GM23338 (cell line): ENCODE data around the gene ITGA8.

ENCODE experiments used
- CREB1 ChIP-seq: fragments of 250-450 bp; sonication (Bioruptor Pico); IDR thresholded peaks from 2 replicates; pipeline ENCODE4 v1.5.0; 2020; ENCODE audit warnings: low read depth, mild to moderate bottlenecking, moderate library complexity
- CTCF ChIP-seq, 2 experiments: fragments of 200-600 bp in 1 of 2; sonication (generic) in 1 of 2; conservative IDR thresholded peaks; 2 replicates each; pipeline versions ENCODE4 v1.5.1 to v1.6.1; 2016 to 2017; ENCODE audit warnings: antibody characterized with exemption in 2 of 2, low read depth in 2 of 2, mild to moderate bottlenecking in 2 of 2, moderate library complexity in 1 of 2
- EZH2 ChIP-seq: fragments of 200-600 bp; sonication (generic); IDR thresholded peaks from one replicate; pipeline ENCODE4 v1.8.0; 2017; ENCODE audit warnings: antibody characterized with exemption, mild to moderate bottlenecking, low read depth; ENCODE audit not compliant: unreplicated experiment
- EZH2phosphoT487 ChIP-seq: fragments of 200-600 bp; sonication (generic); IDR thresholded peaks from one replicate; pipeline ENCODE4 v1.8.1; 2018; ENCODE audit warnings: antibody characterized with exemption; ENCODE audit not compliant: unreplicated experiment
- JUNB ChIP-seq: IDR thresholded peaks from one replicate; pipeline ENCODE4 v1.6.1; 2016; ENCODE audit warnings: antibody characterized with exemption; ENCODE audit not compliant: unreplicated experiment
- NANOG ChIP-seq: IDR thresholded peaks from 2 replicates; pipeline ENCODE4 v1.6.1; 2016; ENCODE audit warnings: antibody characterized with exemption, borderline replicate concordance
- POLR2AphosphoS5 ChIP-seq: IDR thresholded peaks from 2 replicates; pipeline ENCODE4 v1.6.1; 2016; ENCODE audit warnings: antibody characterized with exemption, low read depth
- REST ChIP-seq: IDR thresholded peaks from one replicate; pipeline ENCODE4 v1.6.1; 2018; ENCODE audit warnings: antibody characterized with exemption; ENCODE audit not compliant: unreplicated experiment
- ZNF331 ChIP-seq: fragments of 250-450 bp; sonication (Bioruptor Pico); IDR thresholded peaks from 2 replicates; pipeline ENCODE4 v1.5.0; 2020; ENCODE audit warnings: low read depth, mild to moderate bottlenecking, moderate library complexity
- ZNF462 ChIP-seq: fragments of 250-450 bp; sonication (Bioruptor Pico); IDR thresholded peaks from 2 replicates; pipeline ENCODE4 v1.5.0; 2020; ENCODE audit warnings: mild to moderate bottlenecking, moderate library complexity

GRCh38 chr10:15546606-15547005, 173.1 kb downstream of the ITGA8 start:
- TF ChIP-seq EZH2 (no peak), POLR2AphosphoS5 (no peak), CTCF (conservative IDR thresholded peaks at IDR 0.05; ENCODE audit: low read depth in 2 of 2) (no peak), JUNB (no peak), CREB1 (no peak), EZH2phosphoT487 (no peak), NANOG (no peak), ZNF462 (CRISPR knock-in tag) (no peak), REST (no peak), ZNF331 (CRISPR knock-in tag) (no peak)
